Upper lobe of left lung (tissue), 6 donors: ENCODE measurements around the gene ZBTB7B. TPM values are rescaled to one million over a fixed set of nuclear protein-coding genes. Genes with fewer than 3 reads are reported as not detected.

Experiments
- ATAC-seq, 2 donors: fragments of 200-7000 bp; cut with Tn5 transposase; one replicate each; pipeline ENCODE4 v1.9.1; 2022; ENCODE audit warnings: mild to moderate bottlenecking in 2 of 2, moderate library complexity in 2 of 2; ENCODE audit not compliant: low FRiP score in 2 of 2
- DNase-seq, 2 donors: peaks; one replicate each; pipeline ENCODE4 v3.0.0-alpha.2; 2019 to 2020
- H3K27ac ChIP-seq, 4 donors: fragments of 200-600 bp; sonication (generic); one replicate each; pipeline ENCODE4 v1.5.1; 2016 to 2019
- H3K27me3 ChIP-seq, 4 donors: fragments of 200-600 bp; sonication (generic); one replicate each; pipeline ENCODE4 v1.5.1; 2017 to 2019
- H3K36me3 ChIP-seq, 4 donors: fragments of 200-600 bp; sonication (generic); one replicate each; pipeline ENCODE4 v1.5.1; 2016 to 2019
- H3K4me1 ChIP-seq, 4 donors: fragments of 200-600 bp; sonication (generic); one replicate each; pipeline ENCODE4 v1.5.1; 2018 to 2019
- H3K4me3 ChIP-seq, 4 donors: fragments of 200-600 bp; sonication (generic); one replicate each; pipeline ENCODE4 v1.5.1; 2017 to 2019; ENCODE audit warnings: mild to moderate bottlenecking in 2 of 4, moderate library complexity in 1 of 4
- H3K9me3 ChIP-seq, 4 donors: fragments of 200-600 bp; sonication (generic); one replicate each; pipeline ENCODE4 v1.5.1; 2018 to 2019
- CTCF ChIP-seq, 6 experiments: fragments of 450-650 bp in 4 of 6; fragments of 200-600 bp in 2 of 6; sonication (generic) in 2 of 6; IDR thresholded peaks; one replicate each; pipeline ENCODE4 v1.5.1; 2016 to 2019; ENCODE audit warnings: antibody characterized with exemption in 6 of 6
- EP300 ChIP-seq, 4 donors: sonication (generic); formaldehyde crosslinking; IDR thresholded peaks; one replicate each; pipeline ENCODE4 v1.5.1; 2017; ENCODE audit warnings: antibody characterized with exemption in 4 of 4, control low read depth in 2 of 4
- POLR2A ChIP-seq, 4 donors: fragments of 450-650 bp; IDR thresholded peaks; one replicate each; pipeline ENCODE4 v1.5.1; 2016 to 2017; ENCODE audit warnings: antibody characterized with exemption in 4 of 4, mild to moderate bottlenecking in 2 of 4
- POLR2AphosphoS5 ChIP-seq, 2 donors: sonication (generic); formaldehyde crosslinking; IDR thresholded peaks; one replicate each; pipeline ENCODE4 v1.5.1; 2017; ENCODE audit warnings: antibody characterized with exemption in 2 of 2
- WGBS, 2 donors: methylation state at CpG; one replicate each; pipeline ENCODE4 v1.1.5; 2017 to 2018; 5-methylcytosine and 5-hydroxymethylcytosine counted together
- small RNA-seq, 4 donors: library from RNA; depleted of rRNA; stranded (forward); fragments of <200 nt; gene quantifications; one replicate each; pipeline ENCODE3, GENCODE V24; 2016
- total RNA-seq, 6 donors: library from RNA; depleted of rRNA in 4 of 6; stranded (reverse); fragments of >200 nt in 4 of 6; gene quantifications; one replicate each; pipeline versions ENCODE4 v1.1.0 to v1.2.1, GENCODE V29; 2016 to 2021
- donor health status: DM: no; HTN: no; CAD: no; lungs with moderate emphysema.
- donor health status: DM: no; HTN: yes; CAD: no; lungs with severe emphysema.

ZBTB7B gene
- total RNA-seq, 6 donors from 2014 or later: 43.9 to 88.2 (median 66.2) TPM

- Histone ChIP-seq H3K27ac (no peak overlapping the region), H3K4me3 (no peak overlapping the region), H3K9me3 (no peaks in the 10 kb centered on the region), H3K36me3 (peaks cover 0 to 10% (median 4%) of the 10 kb centered on the region in 4 donors), H3K27me3 (no peaks in the 10 kb centered on the region), H3K4me1 (peaks cover 32 to 52% (median 41%) of the 10 kb centered on the region in 4 donors)
- WGBS, 2 donors: 87 to 91% methylated on average over 3 to 8 of the region's 8 CpGs
- no peak for TF ChIP-seq POLR2AphosphoS5 (IDR thresholded peaks at IDR 0.05)
- no peak for TF ChIP-seq POLR2A (IDR thresholded peaks at IDR 0.05)
- TF ChIP-seq EP300 (IDR thresholded peaks at IDR 0.05): no peak
- TF ChIP-seq CTCF (IDR thresholded peaks at IDR 0.05): no peak
- no peak for ATAC-seq
- DNase-seq: no peak
Measured at GRCh38 chr1:155066777-155067176, 64.2 kb downstream of the ZBTB7B start.

Small RNA genes lying within 50 kb of the gene (small RNA-seq; reads per million reads assigned to genes)
- gene MIR4258: 0 reads per million in 4 donors

Other genes with a start within 250 kb of the ZBTB7B start
- gene KCNN3, start 132.5 kb upstream of the ZBTB7B start, total RNA-seq: 1 to 10 TPM; 2.7 to 6.6 (median 3.7) TPM
- gene PMVK, start 66.1 kb upstream of the ZBTB7B start, total RNA-seq: 10 to 100 TPM in 5 of 6 donors, 1 to 10 TPM in 1; 9.4 to 51.6 (median 29.8) TPM
- gene PBXIP1, start 46.7 kb upstream of the ZBTB7B start, total RNA-seq: 100 to 1,000 TPM in 1 of 6 donors, 10 to 100 TPM in 5; 72.1 to 108 (median 83.7) TPM
- gene PYGO2, start 41.0 kb upstream of the ZBTB7B start, total RNA-seq: 10 to 100 TPM; 20.1 to 41.9 (median 27.5) TPM
- gene SHC1, start 32.1 kb upstream of the ZBTB7B start, total RNA-seq: 100 to 1,000 TPM in 1 of 6 donors, 10 to 100 TPM in 5; 55.5 to 130 (median 69.1) TPM
- gene CKS1B, start 28.1 kb upstream of the ZBTB7B start, total RNA-seq: 10 to 100 TPM in 5 of 6 donors, 1 to 10 TPM in 1; 9.9 to 31.1 (median 22.5) TPM
- 10 to 100 TPM; 15.6 to 62.9 (median 29.8) TPM for gene FLAD1, start 19.5 kb upstream of the ZBTB7B start, total RNA-seq
- 1 to 10 TPM in 1 of 6 donors, under 1 TPM in 1, not detected in 4; 0.57 to 1.0 TPM for gene LENEP, start 9.2 kb upstream of the ZBTB7B start, total RNA-seq
- gene DCST2, start 31.0 kb downstream of the ZBTB7B start, total RNA-seq: 1 to 10 TPM in 4 of 6 donors, under 1 TPM in 2; 0.49 to 2.1 (median 1.1) TPM
- gene DCST1, start 31.0 kb downstream of the ZBTB7B start, total RNA-seq: under 1 TPM in 1 of 6 donors, not detected in 5; 0.89 TPM
- gene ADAM15, start 48.5 kb downstream of the ZBTB7B start, total RNA-seq: 100 to 1,000 TPM in 4 of 6 donors, 10 to 100 TPM in 2; 52.1 to 246 (median 106) TPM
- 1 to 10 TPM; 2.8 to 8.1 (median 7.0) TPM for gene EFNA4, start 60.9 kb downstream of the ZBTB7B start, total RNA-seq
- gene EFNA3, start 76.0 kb downstream of the ZBTB7B start, total RNA-seq: 1 to 10 TPM in 4 of 6 donors, under 1 TPM in 2; 0.33 to 2.1 (median 1.4) TPM
- gene EFNA1, start 125.1 kb downstream of the ZBTB7B start, total RNA-seq: 100 to 1,000 TPM; 131 to 226 (median 164) TPM
- gene SLC50A1, start 133.1 kb downstream of the ZBTB7B start, total RNA-seq: 10 to 100 TPM; 19.9 to 49.9 (median 42.7) TPM
- gene DPM3, start 137.7 kb downstream of the ZBTB7B start, total RNA-seq: 100 to 1,000 TPM in 2 of 6 donors, 10 to 100 TPM in 3, not detected in 1; 25.1 to 112 (median 67.5) TPM
- 100 to 1,000 TPM in 4 of 6 donors, 10 to 100 TPM in 2; 47.1 to 166 (median 131) TPM for gene KRTCAP2, start 170.5 kb downstream of the ZBTB7B start, total RNA-seq
- gene TRIM46, start 171.0 kb downstream of the ZBTB7B start, total RNA-seq: under 1 TPM in 3 of 6 donors, not detected in 3; 0.30 to 0.64 (median 0.57) TPM
- gene THBS3, start 205.1 kb downstream of the ZBTB7B start, total RNA-seq: 10 to 100 TPM; 18.3 to 97.4 (median 27.6) TPM
- gene MTX1, start 205.9 kb downstream of the ZBTB7B start, total RNA-seq: 10 to 100 TPM; 23.0 to 68.4 (median 37.4) TPM